AG04449 (cell line): ENCODE results near the gene HIPK2.

Experiments used
- CTCF ChIA-PET: fragments of 350-600 bp; formaldehyde crosslinking; extraction: SDS; loops from one replicate; lab custom pipeline; 2021; ENCODE audit warnings: antibody characterized with exemption; lab: Yijun Ruan, JAX
- POLR2A ChIA-PET: fragments of 400-600, 350-600 bp; formaldehyde crosslinking; extraction: SDS; loops from one replicate; lab custom pipeline; 2020; ENCODE audit warnings: antibody characterized with exemption, inconsistent platforms; lab: Yijun Ruan, JAX
- DNase-seq: peaks from one replicate; pipeline ENCODE4 v3.0.0-alpha.2; 2010; ENCODE audit warnings: low read depth, low spot score
- H3K4me3 ChIP-seq: 2 replicates; pipeline ENCODE4 v1.5.1; 2011; ENCODE audit warnings: low read depth, mild to moderate bottlenecking, control low read depth, low read length
- TF ChIP-seq, protein P1 (sequence below): IDR thresholded peaks from one replicate; pipeline ENCODE4 v1.5.1; 2011; ENCODE audit warnings: mild to moderate bottlenecking, moderate library complexity, low read length, control low read depth, inconsistent platforms; ENCODE audit not compliant: insufficient read depth; ENCODE audit errors: missing control alignments

The HIPK2 gene

DNA sequence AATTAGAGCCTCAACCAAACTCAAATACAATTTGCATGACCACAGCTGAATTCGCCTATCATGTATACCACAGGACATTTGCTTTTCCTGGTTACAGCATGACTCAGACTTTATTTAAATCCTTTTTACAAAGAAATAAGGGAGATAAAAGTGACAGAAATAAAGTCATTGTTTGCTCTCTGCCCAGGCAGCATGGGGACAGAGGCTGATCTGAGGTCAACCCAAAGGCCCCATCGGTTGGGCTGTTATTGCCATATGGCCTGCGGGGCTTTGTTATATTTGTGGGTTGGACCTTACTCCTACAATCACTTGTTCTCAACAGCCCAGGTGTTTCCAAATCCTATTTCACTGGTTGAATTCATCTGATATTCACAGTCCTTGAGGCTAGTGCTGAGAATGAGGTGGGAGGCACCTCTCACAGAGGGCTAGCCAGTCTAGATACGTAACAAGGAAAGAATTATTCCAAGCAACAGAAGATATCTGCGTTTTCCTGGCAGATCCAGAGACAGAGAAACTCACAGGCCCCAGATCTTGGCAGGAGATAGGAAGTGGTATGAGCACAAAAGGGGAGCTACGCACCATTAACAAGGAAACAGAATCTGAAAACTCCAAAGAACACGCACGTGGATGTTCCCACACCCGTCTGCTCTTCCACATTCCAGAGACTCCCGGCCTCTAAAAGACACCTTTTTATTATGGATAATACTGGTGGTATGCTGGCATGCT, 117.3 kb downstream of the HIPK2 start:
- ChIA-PET POLR2A (no interaction called here), CTCF (interaction anchor here (0.9 to 1.6 kb wide), 5 partner anchors 9 to 118 kb away, joined by 3 to 7 read pairs (median 3); no protein-coding TSS in a partner anchor)
- no peak overlapping the region for H3K4me3 ChIP-seq
- no peak for DNase-seq
- TF ChIP-seq, protein P1, sequence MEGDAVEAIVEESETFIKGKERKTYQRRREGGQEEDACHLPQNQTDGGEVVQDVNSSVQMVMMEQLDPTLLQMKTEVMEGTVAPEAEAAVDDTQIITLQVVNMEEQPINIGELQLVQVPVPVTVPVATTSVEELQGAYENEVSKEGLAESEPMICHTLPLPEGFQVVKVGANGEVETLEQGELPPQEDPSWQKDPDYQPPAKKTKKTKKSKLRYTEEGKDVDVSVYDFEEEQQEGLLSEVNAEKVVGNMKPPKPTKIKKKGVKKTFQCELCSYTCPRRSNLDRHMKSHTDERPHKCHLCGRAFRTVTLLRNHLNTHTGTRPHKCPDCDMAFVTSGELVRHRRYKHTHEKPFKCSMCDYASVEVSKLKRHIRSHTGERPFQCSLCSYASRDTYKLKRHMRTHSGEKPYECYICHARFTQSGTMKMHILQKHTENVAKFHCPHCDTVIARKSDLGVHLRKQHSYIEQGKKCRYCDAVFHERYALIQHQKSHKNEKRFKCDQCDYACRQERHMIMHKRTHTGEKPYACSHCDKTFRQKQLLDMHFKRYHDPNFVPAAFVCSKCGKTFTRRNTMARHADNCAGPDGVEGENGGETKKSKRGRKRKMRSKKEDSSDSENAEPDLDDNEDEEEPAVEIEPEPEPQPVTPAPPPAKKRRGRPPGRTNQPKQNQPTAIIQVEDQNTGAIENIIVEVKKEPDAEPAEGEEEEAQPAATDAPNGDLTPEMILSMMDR: no peak

DNA sequence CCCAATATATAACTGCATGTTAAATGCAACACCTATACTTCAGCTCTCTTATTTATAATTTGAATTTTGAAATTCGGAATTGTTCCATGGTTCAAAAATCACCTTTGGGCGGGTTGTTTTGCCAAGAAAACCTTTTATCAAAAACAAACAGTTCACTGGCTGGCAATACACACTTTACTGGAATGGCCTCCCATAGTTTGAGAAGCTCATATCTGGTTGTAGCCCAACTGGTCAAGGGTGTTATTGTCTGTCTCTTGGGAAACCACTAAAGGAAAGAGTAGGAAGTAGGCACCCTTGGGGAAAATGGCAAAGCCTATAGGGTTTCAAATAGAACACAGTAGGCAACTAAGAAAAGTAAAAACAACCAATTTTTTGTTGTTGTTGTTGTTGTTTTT, 117.9 kb downstream of the HIPK2 start:
- no peak for DNase-seq
- no peak overlapping the region for H3K4me3 ChIP-seq
- ChIA-PET POLR2A (no interaction called here), CTCF (interaction anchor here (0.9 to 1.4 kb wide), 4 partner anchors 9 to 41 kb away, joined by 3 to 6 read pairs (median 4); no protein-coding TSS in a partner anchor)
- TF ChIP-seq, protein P1: no peak

GRCh38 chr7:139658908-139659675, 118.7 kb downstream of the HIPK2 start:
- DNase-seq: no peak
- no peak overlapping the region for H3K4me3 ChIP-seq
- ChIA-PET POLR2A (no interaction called here), CTCF (interaction anchor here (0.9 to 1.4 kb wide), 4 partner anchors 8 to 40 kb away, joined by 3 to 6 read pairs (median 4); no protein-coding TSS in a partner anchor)
- TF ChIP-seq, protein P1: no peak

GRCh38 chr7:139658296-139658695, 119.5 kb downstream of the HIPK2 start:
- no peak overlapping the region for H3K4me3 ChIP-seq
- POLR2A ChIA-PET: no interaction called here
- no peak for DNase-seq
- CTCF ChIA-PET: no interaction called here
- TF ChIP-seq, protein P1: no peak

- POLR2A ChIA-PET: no interaction called here
- no peak overlapping the region for H3K4me3 ChIP-seq
- TF ChIP-seq, protein P1: no peak
- CTCF ChIA-PET: interaction anchor here (3.6 kb wide), 1 partner anchor 11 kb away, joined by 32 read pairs; no protein-coding TSS in a partner anchor
- DNase-seq: no peak
Measured at GRCh38 chr7:139657725-139658124, 120.1 kb downstream of the HIPK2 start.

GRCh38 chr7:139656387-139656786, 121.4 kb downstream of the HIPK2 start:
- POLR2A ChIA-PET: no interaction called here
- TF ChIP-seq, protein P1: no peak

More at GRCh38 chr7:139656387-139656786, 121.4 kb downstream of the HIPK2 start:
- H3K4me3 ChIP-seq: no peak overlapping the region
- no peak for DNase-seq
- CTCF ChIA-PET: interaction anchor here (1.0 to 3.6 kb wide), 3 partner anchors 9 to 346 kb away, joined by 3 to 32 read pairs (median 3); no protein-coding TSS in a partner anchor
